Stimulated activated naive CD8-positive, alpha-beta T cell treated with anti-CD3 and anti-CD28 coated beads, Interleukin-15, amount 100 ng/mL, for 72 hours (primary cell): Measurements from ENCODE around the gene TMEM121.

Experiments used
- ATAC-seq: fragments of 150-1000 bp; cut with Tn5 transposase; 2 replicates; pipeline ENCODE4 v1.10.0; 2021; ENCODE audit warnings: mild to moderate bottlenecking, moderate library complexity
- DNase-seq, 2 donors: peaks; one replicate each; pipeline ENCODE4 v3.0.0; 2021 to 2022
- H3K27ac Mint-ChIP-seq, 2 donors: one replicate each; pipeline ENCODE4 v1.8.0; 2022; ENCODE audit warnings: mild to moderate bottlenecking in 2 of 2, mixed read lengths in 2 of 2, moderate library complexity in 2 of 2
- H3K27me3 Mint-ChIP-seq: one replicate; pipeline ENCODE4 v1.8.0; 2022; ENCODE audit warnings: mixed read lengths
- H3K4me1 Mint-ChIP-seq: one replicate; pipeline ENCODE4 v1.8.0; 2022; ENCODE audit warnings: mild to moderate bottlenecking, mixed read lengths
- H3K4me3 Mint-ChIP-seq, 2 donors: one replicate each; pipeline ENCODE4 v1.8.0; 2022; ENCODE audit warnings: mild to moderate bottlenecking in 2 of 2, mixed read lengths in 2 of 2, moderate library complexity in 1 of 2
- H3K9me3 Mint-ChIP-seq, 2 donors: one replicate each; pipeline ENCODE4 v1.8.0; 2022; ENCODE audit warnings: mixed read lengths in 2 of 2

The TMEM121 gene

GRCh38 chr14:105500726-105501101 is 25.7 kb upstream of the TMEM121 start:
- no peak for ATAC-seq
- Mint-ChIP-seq H3K4me3 (no peak overlapping the region), H3K27ac (no peak overlapping the region), H3K9me3 (no peaks in the 10 kb centered on the region), H3K27me3 (peaks cover 28% of the 10 kb centered on the region), H3K4me1 (no peaks in the 10 kb centered on the region)
- DNase-seq, result no peak

- H3K27ac Mint-ChIP-seq, result no peak overlapping the region
- H3K27me3 Mint-ChIP-seq, result peaks cover 31% of the 10 kb centered on the region
- H3K9me3 Mint-ChIP-seq, result no peaks in the 10 kb centered on the region
- DNase-seq (no peak), ATAC-seq (no peak)
- no peaks in the 10 kb centered on the region for H3K4me1 Mint-ChIP-seq
- H3K4me3 Mint-ChIP-seq, result no peak overlapping the region
Observed at GRCh38 chr14:105501504-105502291, 24.7 kb upstream of the TMEM121 start.

GRCh38 chr14:105502446-105503295 is 23.7 kb upstream of the TMEM121 start:
- no peak for DNase-seq
- peak; percentile 38 for ATAC-seq
- Mint-ChIP-seq H3K27ac (peak overlapping the region; percentile 30 to 94), H3K27me3 (peaks cover 41% of the 10 kb centered on the region), H3K4me1 (no peaks in the 10 kb centered on the region), H3K9me3 (no peaks in the 10 kb centered on the region), H3K4me3 (no peak overlapping the region)

GRCh38 chr14:105503296-105503640 is 23.1 kb upstream of the TMEM121 start:
- no peaks in the 10 kb centered on the region for H3K4me1 Mint-ChIP-seq
- H3K27ac Mint-ChIP-seq, result no peak overlapping the region
- H3K9me3 Mint-ChIP-seq, result no peaks in the 10 kb centered on the region
- DNase-seq (no peak), ATAC-seq (no peak)
- peaks cover 47% of the 10 kb centered on the region for H3K27me3 Mint-ChIP-seq
- H3K4me3 Mint-ChIP-seq, result no peak overlapping the region

GRCh38 chr14:105503935-105504692 is 22.3 kb upstream of the TMEM121 start:
- H3K4me3 Mint-ChIP-seq, result no peak overlapping the region

GRCh38 chr14:105505101-105505500 is 21.3 kb upstream of the TMEM121 start:
- DNase-seq (no peak), ATAC-seq (no peak)
- H3K27ac Mint-ChIP-seq, result no peak overlapping the region
- peaks cover 56% of the 10 kb centered on the region for H3K27me3 Mint-ChIP-seq
- no peaks in the 10 kb centered on the region for H3K9me3 Mint-ChIP-seq
- H3K4me3 Mint-ChIP-seq, result no peak overlapping the region
- H3K4me1 Mint-ChIP-seq, result no peaks in the 10 kb centered on the region

More at GRCh38 chr14:105503935-105504692, 22.3 kb upstream of the TMEM121 start:
- Mint-ChIP-seq H3K27ac (peak overlapping the region in 1 of 2 donors; percentile 90), H3K4me1 (no peaks in the 10 kb centered on the region), H3K9me3 (no peaks in the 10 kb centered on the region), H3K27me3 (peaks cover 56% of the 10 kb centered on the region)
- DNase-seq (no peak), ATAC-seq (peak; percentile 55)

- Mint-ChIP-seq H3K4me1 (no peaks in the 10 kb centered on the region), H3K4me3 (no peak overlapping the region), H3K27me3 (peaks cover 74% of the 10 kb centered on the region), H3K9me3 (no peaks in the 10 kb centered on the region), H3K27ac (no peak overlapping the region)
- ATAC-seq, result no peak
- no peak for DNase-seq
Observed at GRCh38 chr14:105507247-105507646, 19.1 kb upstream of the TMEM121 start.

GRCh38 chr14:105508069-105508468 is 18.3 kb upstream of the TMEM121 start:
- no peak overlapping the region for H3K27ac Mint-ChIP-seq
- no peaks in the 10 kb centered on the region for H3K4me1 Mint-ChIP-seq
- peaks cover 76% of the 10 kb centered on the region for H3K27me3 Mint-ChIP-seq
- no peak overlapping the region for H3K4me3 Mint-ChIP-seq
- DNase-seq, result no peak
- no peaks in the 10 kb centered on the region for H3K9me3 Mint-ChIP-seq
- no peak for ATAC-seq

- H3K4me1 Mint-ChIP-seq, result no peaks in the 10 kb centered on the region
- ATAC-seq, result no peak
Observed at GRCh38 chr14:105508601-105509000, 17.8 kb upstream of the TMEM121 start.

GRCh38 chr14:105517096-105517495 is 9.3 kb upstream of the TMEM121 start:
- no peak overlapping the region for H3K4me3 Mint-ChIP-seq
- no peak for ATAC-seq
- peaks cover 65% of the 10 kb centered on the region for H3K27me3 Mint-ChIP-seq

More at GRCh38 chr14:105508601-105509000, 17.8 kb upstream of the TMEM121 start:
- H3K27ac Mint-ChIP-seq, result peak overlapping the region; percentile 16 to 79
- peaks cover 78% of the 10 kb centered on the region for H3K27me3 Mint-ChIP-seq
- H3K4me3 Mint-ChIP-seq, result no peak overlapping the region
- no peak for DNase-seq
- no peaks in the 10 kb centered on the region for H3K9me3 Mint-ChIP-seq

GRCh38 chr14:105519946-105520698 is 6.3 kb upstream of the TMEM121 start:
- ATAC-seq, result no peak
- Mint-ChIP-seq H3K9me3 (no peaks in the 10 kb centered on the region), H3K27me3 (peaks cover 56% of the 10 kb centered on the region), H3K4me3 (no peak overlapping the region), H3K27ac (no peak overlapping the region), H3K4me1 (no peaks in the 10 kb centered on the region)
- no peak for DNase-seq

More at GRCh38 chr14:105517096-105517495, 9.3 kb upstream of the TMEM121 start:
- DNase-seq, result no peak
- H3K9me3 Mint-ChIP-seq, result no peaks in the 10 kb centered on the region
- H3K27ac Mint-ChIP-seq, result no peak overlapping the region
- no peaks in the 10 kb centered on the region for H3K4me1 Mint-ChIP-seq

GRCh38 chr14:105525326-105525725 is 1.1 kb upstream of the TMEM121 start:
- no peak overlapping the region for H3K27ac Mint-ChIP-seq
- DNase-seq (no peak), ATAC-seq (no peak)
- peaks cover 28% of the 10 kb centered on the region for H3K27me3 Mint-ChIP-seq
- peak overlapping the region in 1 of 2 donors; percentile 59 for H3K4me3 Mint-ChIP-seq
- H3K9me3 Mint-ChIP-seq, result no peaks in the 10 kb centered on the region
- peaks cover 26% of the 10 kb centered on the region for H3K4me1 Mint-ChIP-seq

GRCh38 chr14:105526776-105527380 is 495 bp downstream of the TMEM121 start:
- Mint-ChIP-seq H3K27ac (peak overlapping the region in 1 of 2 donors; percentile 83), H3K27me3 (peaks cover 24% of the 10 kb centered on the region), H3K4me3 (peak overlapping the region; percentile 85 to 89), H3K9me3 (no peaks in the 10 kb centered on the region), H3K4me1 (peaks cover 40% of the 10 kb centered on the region)
- DNase-seq, result no peak
- ATAC-seq, result peak; percentile 27

GRCh38 chr14:105527381-105527825 is 1.0 kb downstream of the TMEM121 start:
- peaks cover 24% of the 10 kb centered on the region for H3K27me3 Mint-ChIP-seq
- H3K27ac Mint-ChIP-seq, result peak overlapping the region in 1 of 2 donors; percentile 91
- ATAC-seq, result peak; percentile 2
- no peak for DNase-seq
- peak overlapping the region; percentile 85 to 89 for H3K4me3 Mint-ChIP-seq
- H3K9me3 Mint-ChIP-seq, result no peaks in the 10 kb centered on the region
- H3K4me1 Mint-ChIP-seq, result peaks cover 45% of the 10 kb centered on the region
